MG63 (cell line): ENCODE measurements around the gene PAK6. TPM values are rescaled to one million over a fixed set of nuclear protein-coding genes. Genes with fewer than 3 reads are reported as not detected.

ENCODE experiments used
- DNase-seq: peaks from one replicate; pipeline ENCODE4 v3.0.0-alpha.2; 2020
- H3K27me3 ChIP-seq: fragments of 250-450 bp; sonication (Bioruptor Pico); 2 replicates; pipeline ENCODE4 v1.5.1; 2020; ENCODE audit warnings: mild to moderate bottlenecking, moderate library complexity
- H3K36me3 ChIP-seq: fragments of 250-450 bp; sonication (Bioruptor Pico); 2 replicates; pipeline ENCODE4 v1.5.1; 2020; ENCODE audit warnings: mild to moderate bottlenecking, moderate library complexity
- H3K4me3 ChIP-seq: fragments of 250-450 bp; sonication (Bioruptor Pico); 2 replicates; pipeline ENCODE4 v1.5.1; 2020; ENCODE audit warnings: mild to moderate bottlenecking, moderate library complexity
- H3K9me3 ChIP-seq: fragments of 250-450 bp; sonication (Bioruptor Pico); 2 replicates; pipeline ENCODE4 v1.5.1; 2020; ENCODE audit warnings: mild to moderate bottlenecking, moderate library complexity
- total RNA-seq: library from RNA; depleted of rRNA; stranded (reverse); fragments of >200 nt; shearing (Covaris generic); gene quantifications from 2 replicates; pipeline ENCODE4 v1.2.3, GENCODE V29; 2014; ENCODE audit warnings: low replicate concordance; rRNA removed

PAK6 gene
- 3.9 TPM in 1 of 2 replicates, not detected in the other for total RNA-seq

DNA sequence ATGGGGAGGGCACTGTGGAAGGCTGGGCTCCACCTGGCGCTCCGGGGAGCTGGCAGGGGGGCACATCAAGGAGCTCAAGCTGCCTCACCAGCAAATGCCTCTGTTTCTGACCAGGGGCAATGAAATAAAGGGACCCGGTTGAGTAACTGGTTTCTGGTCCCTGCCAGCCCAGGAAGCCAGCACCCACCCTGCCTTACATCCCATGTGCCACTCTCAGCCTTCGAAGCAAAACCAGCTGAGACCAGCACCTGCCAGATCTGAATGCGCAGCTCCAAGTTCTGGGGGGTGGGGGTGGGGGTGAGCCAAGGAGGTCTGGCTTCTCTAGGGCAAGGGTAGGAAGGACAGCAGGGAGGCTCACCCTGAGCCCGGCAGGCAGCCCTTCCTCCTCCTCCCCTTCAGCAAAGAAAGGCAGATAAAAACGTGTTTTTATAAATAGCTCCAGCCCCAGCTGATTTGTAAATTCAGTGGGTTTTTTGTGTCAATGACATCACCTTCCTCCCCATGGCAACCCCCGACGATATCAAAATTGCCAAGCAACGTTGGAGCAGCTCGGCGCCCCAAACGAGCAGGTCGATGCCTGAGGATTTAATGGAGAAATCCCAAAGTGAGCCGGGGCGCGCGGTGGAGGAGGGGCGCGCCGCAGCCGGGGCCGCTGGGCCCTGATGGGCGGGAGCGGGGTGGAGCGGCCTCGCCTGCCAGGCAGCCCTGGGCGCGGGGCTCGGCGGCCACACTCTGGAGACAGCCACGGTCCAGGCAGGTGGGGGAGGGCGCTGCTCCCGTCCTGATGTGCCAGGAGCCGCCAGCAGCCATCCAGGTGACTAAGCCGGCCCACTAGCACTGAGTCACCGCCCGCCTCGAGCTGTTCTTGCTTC is at the start of gene PAK6:
Gene PAK6 (plus strand): TSS at position 532 of the 872 bp plus-strand sequence. CDS start 25,723 bp downstream, outside the sequence.
- Histone ChIP-seq H3K9me3 (no peaks in the 10 kb centered on the region), H3K27me3 (no peaks in the 10 kb centered on the region), H3K4me3 (peak within 1 kb of the TSS; percentile 17; the same call in 1 of the 2 replicates), H3K36me3 (no peaks in the 10 kb centered on the region)
- peak; percentile 82 for DNase-seq

DNA sequence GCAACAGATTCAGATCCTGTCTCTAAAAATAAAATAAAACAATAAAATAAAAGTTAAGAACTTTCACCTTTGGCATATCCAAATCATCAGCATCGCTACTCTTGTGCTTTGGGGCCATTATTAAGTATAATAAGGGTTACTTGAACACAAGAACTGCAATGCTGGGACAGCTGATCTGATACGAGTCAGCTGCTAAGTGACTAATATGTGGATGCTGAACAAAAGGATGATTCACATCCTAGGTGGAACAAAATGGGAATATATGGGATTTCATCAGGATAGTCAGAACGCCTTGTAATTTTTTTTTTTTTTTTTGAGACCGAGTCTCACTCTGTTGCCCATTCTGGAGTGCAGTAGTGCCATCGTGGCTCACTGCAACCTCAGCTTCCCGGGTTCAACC is 48.3 kb upstream of the PAK6 start:
- Histone ChIP-seq H3K4me3 (no peak overlapping the region), H3K27me3 (no peaks in the 10 kb centered on the region), H3K9me3 (no peaks in the 10 kb centered on the region), H3K36me3 (peaks cover 63% of the 10 kb centered on the region)
- peak; percentile 16 for DNase-seq

DNA sequence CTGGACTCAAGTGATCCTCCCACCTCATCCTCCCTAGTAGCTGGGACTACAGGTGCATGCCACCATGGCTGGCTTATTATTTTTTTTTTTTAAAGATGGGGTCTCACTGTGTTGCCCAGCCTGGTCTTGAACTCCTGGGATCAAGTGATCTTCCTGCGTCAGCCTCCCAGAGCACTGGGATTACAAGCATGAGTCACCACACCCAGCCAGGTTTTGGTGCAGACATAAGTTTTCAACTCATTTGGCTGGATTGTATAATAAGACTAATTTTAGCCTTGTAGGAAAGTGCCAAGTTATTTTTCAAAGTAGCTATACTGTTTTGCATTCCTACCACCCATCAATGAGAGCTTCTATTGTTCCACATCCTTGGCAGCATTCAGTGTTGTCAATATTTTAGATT is 45.9 kb upstream of the PAK6 start:
- Histone ChIP-seq H3K9me3 (no peaks in the 10 kb centered on the region), H3K4me3 (no peak overlapping the region), H3K36me3 (peaks cover 72% of the 10 kb centered on the region), H3K27me3 (no peaks in the 10 kb centered on the region)
- peak; percentile 21 for DNase-seq

DNA sequence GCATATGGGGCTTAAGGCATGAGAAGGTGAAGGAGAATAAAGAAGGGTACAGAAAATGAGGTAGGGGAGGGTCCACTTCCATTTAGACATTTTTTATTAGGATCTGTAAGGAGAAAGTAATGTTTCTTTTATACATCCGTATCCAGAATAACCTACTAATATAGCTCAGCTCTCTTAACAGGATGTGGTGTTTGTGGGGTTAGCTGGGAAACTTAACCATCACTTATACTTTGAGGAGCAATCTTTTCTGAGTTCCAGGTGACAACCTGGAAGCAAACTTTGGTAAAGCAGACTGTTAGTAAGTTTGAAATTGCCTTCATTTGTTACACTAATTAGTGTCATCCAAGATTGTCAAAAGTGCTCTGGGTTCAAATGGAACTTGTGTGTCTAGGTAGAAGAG is 41.4 kb upstream of the PAK6 start:
- DNase-seq: no peak
- H3K4me3 ChIP-seq: no peak overlapping the region
- H3K36me3 ChIP-seq: peaks cover 77% of the 10 kb centered on the region
- no peaks in the 10 kb centered on the region for H3K9me3 ChIP-seq
- no peaks in the 10 kb centered on the region for H3K27me3 ChIP-seq

DNA sequence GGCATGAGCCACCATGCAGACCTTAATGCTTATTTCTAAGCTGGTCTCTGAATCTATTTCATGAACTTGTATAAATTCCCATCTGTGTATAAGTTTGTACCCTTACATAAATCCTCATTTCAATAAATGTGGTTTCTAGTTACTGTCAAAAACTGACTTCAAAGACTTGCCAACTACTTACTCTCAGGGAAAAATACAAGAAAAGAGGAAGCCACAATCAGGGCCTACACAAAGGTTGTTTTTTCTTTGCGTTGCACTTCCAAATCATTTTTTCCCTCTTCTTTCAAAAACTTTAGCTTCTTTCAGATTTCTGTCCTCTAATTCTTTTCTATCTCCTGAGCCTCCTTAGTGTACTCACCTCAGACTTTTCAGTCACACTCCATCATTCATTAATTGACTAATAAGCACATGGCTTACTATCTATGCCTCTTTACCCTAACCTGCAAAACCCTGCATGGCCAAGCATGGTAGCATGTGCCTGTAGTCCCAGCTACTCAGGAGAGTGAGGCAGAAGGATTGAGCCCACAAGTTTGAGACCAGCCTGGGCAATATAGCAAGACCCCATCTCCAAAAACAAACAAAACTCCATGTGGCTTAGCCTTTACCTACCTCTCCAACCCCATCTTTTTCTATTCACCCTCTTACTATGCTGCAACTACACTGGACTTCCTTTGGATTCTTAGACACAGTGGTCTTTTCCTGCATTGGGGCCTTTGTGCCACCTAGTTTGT is 40.3 kb upstream of the PAK6 start:
- peaks cover 76% of the 10 kb centered on the region for H3K36me3 ChIP-seq
- no peaks in the 10 kb centered on the region for H3K9me3 ChIP-seq

DNA sequence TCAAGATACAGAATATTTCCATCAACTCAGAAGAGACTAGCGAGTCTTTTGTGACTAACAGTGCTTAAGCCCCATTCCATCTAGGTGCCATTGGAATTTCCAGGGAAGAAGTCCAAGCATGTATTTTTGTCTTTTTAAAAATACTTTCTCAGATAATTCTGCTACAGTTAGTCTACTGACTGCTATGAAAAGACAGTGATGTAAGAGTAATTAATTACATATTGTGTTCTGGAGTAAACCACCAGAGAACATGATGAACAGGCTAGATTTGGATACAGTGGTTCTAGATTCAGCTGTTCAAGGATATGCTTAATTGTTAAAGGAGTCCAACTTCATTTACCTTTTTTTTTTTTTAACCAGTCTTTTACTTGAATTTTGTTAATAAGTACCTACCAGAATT is 34.8 kb upstream of the PAK6 start:
- Histone ChIP-seq H3K4me3 (no peak overlapping the region), H3K27me3 (no peaks in the 10 kb centered on the region), H3K36me3 (peaks cover 73% of the 10 kb centered on the region), H3K9me3 (no peaks in the 10 kb centered on the region)
- DNase-seq: no peak

More for the DNA sequence above, 40.3 kb upstream of the PAK6 start:
- H3K4me3 ChIP-seq: no peak overlapping the region
- no peaks in the 10 kb centered on the region for H3K27me3 ChIP-seq
- no peak for DNase-seq

DNA sequence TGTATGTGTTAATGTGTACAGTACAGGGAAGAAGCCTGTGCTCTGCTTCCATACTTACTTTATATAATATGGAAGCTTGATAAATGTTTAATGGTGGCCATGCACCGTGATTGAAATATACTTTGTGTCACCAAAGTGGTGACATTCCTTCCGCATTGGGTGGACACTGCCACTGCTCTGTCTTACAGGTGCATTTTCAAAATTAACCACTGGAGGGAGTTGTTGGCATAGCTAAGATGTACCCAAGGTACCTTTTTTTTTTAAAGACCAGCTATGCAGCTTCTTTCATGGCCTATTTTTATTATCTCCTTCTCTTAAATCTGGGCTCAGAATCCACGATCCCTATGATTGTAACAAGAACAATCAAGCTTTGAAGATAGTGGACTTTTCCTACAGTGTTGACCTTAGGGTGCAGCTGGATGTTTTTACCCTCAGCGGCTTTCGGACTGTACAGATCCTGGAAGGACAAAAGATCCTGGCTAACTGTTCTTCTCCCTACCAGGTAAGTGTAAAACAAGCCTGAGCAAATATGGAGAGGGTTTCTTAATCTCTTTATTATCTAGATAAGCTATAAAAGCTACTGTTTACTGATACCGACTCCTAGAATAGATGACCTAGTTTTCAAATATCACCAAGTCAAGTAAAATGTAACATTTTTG is 21.6 kb upstream of the PAK6 start:
- Histone ChIP-seq H3K4me3 (no peak overlapping the region), H3K9me3 (no peaks in the 10 kb centered on the region), H3K27me3 (no peaks in the 10 kb centered on the region), H3K36me3 (peaks cover 81% of the 10 kb centered on the region)
- DNase-seq: no peak

DNA sequence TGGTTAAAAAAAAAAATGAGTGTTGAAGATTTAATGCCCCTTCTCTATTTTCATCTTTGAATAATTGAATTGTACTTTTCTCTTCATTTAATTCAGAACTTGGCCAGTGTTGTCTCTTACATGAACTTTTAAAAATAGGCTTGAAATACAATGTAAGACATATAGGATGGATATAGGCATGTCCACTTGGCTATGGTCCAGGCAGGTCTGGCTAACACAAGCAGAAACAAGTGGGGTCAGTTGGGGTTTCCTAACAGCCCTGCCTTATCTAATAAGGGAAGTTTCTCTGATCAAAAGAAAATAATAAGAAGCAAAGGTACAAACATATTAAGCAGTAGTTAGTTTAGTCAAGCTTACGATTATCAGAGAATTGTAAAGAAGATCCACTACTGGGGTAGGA is 19.1 kb upstream of the PAK6 start:
- H3K9me3 ChIP-seq: no peaks in the 10 kb centered on the region
- no peaks in the 10 kb centered on the region for H3K27me3 ChIP-seq
- H3K36me3 ChIP-seq: peaks cover 80% of the 10 kb centered on the region
- no peak overlapping the region for H3K4me3 ChIP-seq
- no peak for DNase-seq

DNA sequence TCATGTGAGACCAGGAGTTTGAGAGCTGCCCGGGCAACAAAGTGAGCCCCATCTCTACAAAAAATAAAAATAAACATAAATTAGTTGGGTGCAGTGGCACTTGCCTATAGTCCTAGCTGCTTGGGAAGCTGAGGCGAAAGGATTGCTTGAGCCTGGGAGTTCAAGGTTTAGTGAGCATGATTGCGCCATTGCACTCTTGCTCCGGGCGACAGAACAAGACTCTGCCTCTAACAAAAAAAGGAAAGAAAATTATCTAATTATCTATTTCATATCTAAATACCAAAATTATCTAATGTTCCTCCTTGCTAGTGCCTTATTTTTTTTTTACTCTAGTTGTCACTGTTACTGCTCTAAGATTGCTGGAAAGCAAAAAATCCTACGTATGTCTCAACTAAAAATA is 16.7 kb upstream of the PAK6 start:
- peaks cover 67% of the 10 kb centered on the region for H3K36me3 ChIP-seq
- no peak overlapping the region for H3K4me3 ChIP-seq
- no peak for DNase-seq

DNA sequence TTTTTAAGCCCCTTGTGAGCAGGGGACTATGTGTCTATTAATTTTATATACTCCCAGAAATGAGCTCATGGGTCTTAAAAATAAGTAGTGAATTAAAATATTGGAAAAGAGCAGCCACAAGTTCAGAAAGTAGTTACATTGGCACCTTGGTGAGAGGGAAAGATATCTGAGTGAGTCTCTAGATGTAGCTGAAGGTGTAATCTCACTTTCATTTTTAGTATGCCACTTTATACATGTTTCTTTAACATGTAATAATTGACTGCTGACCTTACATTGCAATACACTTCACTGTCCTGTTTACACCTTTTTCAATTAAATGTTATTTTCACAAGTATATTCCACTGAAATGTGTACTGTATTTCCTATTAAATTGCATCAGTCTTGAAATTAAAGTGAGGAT is 12.1 kb upstream of the PAK6 start:
- H3K9me3 ChIP-seq: no peaks in the 10 kb centered on the region
- no peak for DNase-seq
- peaks cover 29% of the 10 kb centered on the region for H3K36me3 ChIP-seq
- no peak overlapping the region for H3K4me3 ChIP-seq
- no peaks in the 10 kb centered on the region for H3K27me3 ChIP-seq

More for the DNA sequence above, 16.7 kb upstream of the PAK6 start:
- no peaks in the 10 kb centered on the region for H3K9me3 ChIP-seq
- no peaks in the 10 kb centered on the region for H3K27me3 ChIP-seq

DNA sequence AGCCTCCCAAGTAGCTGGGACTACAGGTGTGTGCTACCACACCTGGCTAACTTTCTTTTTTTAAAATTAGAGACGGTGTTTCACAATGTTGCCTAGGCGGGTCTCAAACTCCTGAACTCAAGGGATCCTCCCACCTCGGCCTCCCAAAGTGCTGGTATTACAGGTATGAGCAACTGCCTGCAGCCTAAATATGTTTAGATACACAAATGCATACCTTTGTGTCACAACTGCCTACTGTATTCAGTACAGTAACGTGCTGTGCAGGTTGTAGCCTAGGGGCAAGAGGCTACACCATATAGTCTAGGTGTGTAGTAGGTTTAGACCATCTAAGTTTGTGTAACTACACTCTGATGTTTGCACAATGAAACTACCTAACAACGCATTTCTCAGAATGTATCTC is 9.5 kb upstream of the PAK6 start:
- no peak overlapping the region for H3K4me3 ChIP-seq
- peaks cover 9% of the 10 kb centered on the region for H3K36me3 ChIP-seq
- H3K9me3 ChIP-seq: no peaks in the 10 kb centered on the region
- DNase-seq: no peak
- no peaks in the 10 kb centered on the region for H3K27me3 ChIP-seq

DNA sequence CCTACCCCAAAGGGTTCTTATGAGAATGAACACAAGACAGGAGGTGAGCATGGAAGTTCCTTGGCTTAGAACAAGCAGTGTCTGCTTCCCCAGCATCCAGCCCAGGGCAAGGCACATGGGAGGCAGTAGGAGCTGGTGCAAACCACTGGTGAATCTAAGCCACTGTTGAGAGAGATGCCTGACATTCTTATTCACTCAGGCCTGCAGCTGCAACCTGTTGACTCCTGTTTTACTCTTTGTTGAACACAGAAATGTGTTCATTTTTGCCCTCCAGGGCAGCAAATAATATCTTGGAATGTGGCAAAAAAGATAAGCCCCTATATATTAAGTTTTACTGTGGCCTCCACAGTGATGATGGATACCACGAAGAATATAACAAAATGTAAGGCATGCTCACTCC is 8.9 kb upstream of the PAK6 start:
- no peaks in the 10 kb centered on the region for H3K27me3 ChIP-seq
- H3K9me3 ChIP-seq: no peaks in the 10 kb centered on the region
- no peak for DNase-seq
- peaks cover 8% of the 10 kb centered on the region for H3K36me3 ChIP-seq
- H3K4me3 ChIP-seq: no peak overlapping the region

DNA sequence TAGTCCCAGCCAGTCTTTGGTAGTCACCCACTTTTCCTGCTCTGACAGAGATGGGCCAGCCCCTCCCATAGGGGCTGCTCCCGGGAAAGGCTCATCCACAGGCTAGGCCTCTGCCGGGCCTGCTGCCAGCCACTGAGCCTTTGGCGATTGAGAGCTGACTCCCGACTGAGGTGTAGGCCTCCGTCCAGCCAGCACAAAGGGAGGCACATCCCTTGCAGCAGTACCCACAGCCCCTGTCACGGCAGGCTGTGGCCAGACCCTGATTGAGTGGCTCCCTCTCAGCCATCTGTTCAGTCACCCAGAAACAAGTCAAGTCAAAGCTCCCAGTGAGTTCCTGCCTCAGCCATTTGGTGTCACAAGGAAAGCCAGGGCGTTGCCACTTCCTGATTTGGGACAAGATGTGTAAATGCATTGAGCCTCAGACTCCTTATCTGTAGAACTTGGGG is 6.2 kb upstream of the PAK6 start:
- DNase-seq: peak; percentile 86
- H3K4me3 ChIP-seq: no peak overlapping the region
- peaks cover 8% of the 10 kb centered on the region for H3K36me3 ChIP-seq
- H3K27me3 ChIP-seq: no peaks in the 10 kb centered on the region
- no peaks in the 10 kb centered on the region for H3K9me3 ChIP-seq

DNA sequence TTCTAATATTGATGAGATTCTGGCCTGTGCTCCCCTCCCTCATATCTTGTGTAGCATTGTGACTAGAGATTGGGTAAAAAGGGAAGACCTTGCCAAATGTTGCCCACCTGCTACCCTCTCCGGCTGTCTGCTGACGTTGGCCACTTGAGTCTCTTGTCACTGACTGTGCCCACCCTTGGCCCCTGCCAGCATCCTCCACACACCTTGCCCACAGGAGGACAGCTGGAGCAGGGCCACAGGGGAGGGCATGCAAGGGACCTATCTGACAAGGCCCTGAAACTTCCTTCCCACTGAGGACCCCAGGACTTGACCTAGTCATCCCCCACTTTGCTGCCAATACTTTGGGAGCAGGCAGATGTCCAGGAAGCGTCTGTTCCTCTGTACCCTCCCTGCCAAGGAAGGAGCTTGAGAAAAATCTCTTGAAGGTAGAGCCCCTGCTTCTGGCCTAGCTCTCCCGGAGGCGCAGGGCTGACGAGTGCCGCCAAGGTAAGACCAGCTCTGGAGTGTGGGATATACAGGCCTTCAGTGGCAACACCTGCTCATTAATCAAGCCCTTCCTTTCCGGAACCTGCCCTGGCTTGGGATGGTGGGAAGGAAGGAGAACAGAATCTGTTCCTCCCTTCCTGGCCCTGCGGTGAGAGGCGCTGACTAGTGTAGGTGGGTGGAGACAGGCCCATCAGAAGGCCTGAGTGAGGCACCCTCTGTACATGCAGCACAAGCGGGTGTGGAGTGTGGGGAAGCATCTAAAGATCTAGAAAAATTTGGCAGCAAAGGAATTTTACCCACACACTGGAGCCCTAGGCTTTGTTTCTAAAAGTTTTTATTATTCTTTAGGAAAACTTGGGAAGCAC is 4.9 kb upstream of the PAK6 start:
- Histone ChIP-seq H3K9me3 (no peaks in the 10 kb centered on the region), H3K36me3 (peaks cover 4% of the 10 kb centered on the region), H3K27me3 (no peaks in the 10 kb centered on the region), H3K4me3 (no peak overlapping the region)
- no peak for DNase-seq

DNA sequence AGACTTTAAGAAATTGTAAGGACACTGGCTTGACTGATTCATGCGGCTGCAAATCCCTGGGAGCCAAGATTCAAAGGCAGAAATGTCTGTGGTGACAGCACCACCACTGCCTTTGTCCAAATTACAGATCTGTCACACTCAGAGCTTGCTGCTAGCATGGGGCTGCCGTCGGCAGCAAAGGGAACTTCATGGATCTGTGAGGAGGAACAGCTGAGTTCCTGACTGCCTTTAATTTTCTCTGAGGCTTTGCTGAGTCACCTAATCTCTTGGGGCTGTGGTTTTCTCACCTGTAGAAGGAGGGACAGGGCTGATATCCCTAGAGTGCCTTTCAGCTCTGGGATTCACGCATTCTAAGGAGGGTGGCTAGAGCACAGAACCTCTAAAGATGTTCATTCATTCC is 4.1 kb upstream of the PAK6 start:
- H3K36me3 ChIP-seq: no peaks in the 10 kb centered on the region; the same call in 1 of the 2 replicates
- no peaks in the 10 kb centered on the region for H3K27me3 ChIP-seq
- H3K9me3 ChIP-seq: no peaks in the 10 kb centered on the region
- no peak overlapping the region for H3K4me3 ChIP-seq
- no peak for DNase-seq

DNA sequence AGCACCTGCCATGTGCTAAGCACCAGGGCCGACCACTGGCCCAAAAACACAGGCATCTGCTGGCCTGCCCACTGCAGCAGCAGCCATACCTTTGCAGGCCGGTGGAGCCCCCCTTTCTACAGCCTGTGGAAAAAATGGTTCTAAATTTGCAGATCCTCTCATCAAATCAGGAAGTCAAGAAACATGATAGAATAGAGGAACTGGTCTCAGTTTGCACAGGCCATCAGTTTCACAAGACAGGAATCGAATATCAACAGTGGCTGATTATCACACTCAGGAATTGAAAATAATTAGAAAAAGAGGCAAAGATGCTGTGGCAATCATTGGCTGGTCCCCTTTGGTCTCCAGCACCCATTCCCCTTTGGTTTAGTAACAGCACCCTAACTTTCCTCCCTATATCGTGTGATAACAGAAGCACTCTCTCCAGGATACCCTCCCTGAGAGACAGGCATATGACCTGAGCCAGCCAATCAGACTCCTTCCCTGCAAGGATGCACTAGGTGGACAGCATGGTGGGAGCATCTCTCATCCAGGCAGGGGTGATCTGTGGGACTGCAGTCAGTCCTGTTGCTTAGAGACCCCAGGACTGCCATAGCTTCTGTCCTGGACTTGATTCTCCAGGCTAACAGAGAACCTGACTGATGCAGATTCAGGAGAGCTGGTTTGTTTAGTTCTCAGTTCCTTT is 3.5 kb upstream of the PAK6 start:
- Histone ChIP-seq H3K9me3 (no peaks in the 10 kb centered on the region), H3K27me3 (no peaks in the 10 kb centered on the region), H3K36me3 (no peaks in the 10 kb centered on the region; the same call in 1 of the 2 replicates), H3K4me3 (no peak overlapping the region)
- DNase-seq: no peak
